ENCODE results near the gene TRPV6.

GRCh38 chr7:142822714-142823113 lies 62.8 kb downstream of the TRPV6 start:
- TF ChIP-seq TAF1 (IDR thresholded peaks at IDR 0.05; ENCODE audit: borderline replicate concordance, insufficient read depth, low read length) (no peak), POLR2AphosphoS5 (IDR thresholded peaks at IDR 0.05; ENCODE audit: low read depth, low read length) (no peak), SIN3A (IDR thresholded peaks at IDR 0.05; ENCODE audit: borderline replicate concordance, insufficient read depth, low read length) (no peak), FOXP2 (optimal IDR thresholded peaks at IDR 0.05; ENCODE audit: borderline replicate concordance, extremely low read depth, extremely low read length, insufficient read depth) (no peak)
- TF ChIP-seq, protein P1, sequence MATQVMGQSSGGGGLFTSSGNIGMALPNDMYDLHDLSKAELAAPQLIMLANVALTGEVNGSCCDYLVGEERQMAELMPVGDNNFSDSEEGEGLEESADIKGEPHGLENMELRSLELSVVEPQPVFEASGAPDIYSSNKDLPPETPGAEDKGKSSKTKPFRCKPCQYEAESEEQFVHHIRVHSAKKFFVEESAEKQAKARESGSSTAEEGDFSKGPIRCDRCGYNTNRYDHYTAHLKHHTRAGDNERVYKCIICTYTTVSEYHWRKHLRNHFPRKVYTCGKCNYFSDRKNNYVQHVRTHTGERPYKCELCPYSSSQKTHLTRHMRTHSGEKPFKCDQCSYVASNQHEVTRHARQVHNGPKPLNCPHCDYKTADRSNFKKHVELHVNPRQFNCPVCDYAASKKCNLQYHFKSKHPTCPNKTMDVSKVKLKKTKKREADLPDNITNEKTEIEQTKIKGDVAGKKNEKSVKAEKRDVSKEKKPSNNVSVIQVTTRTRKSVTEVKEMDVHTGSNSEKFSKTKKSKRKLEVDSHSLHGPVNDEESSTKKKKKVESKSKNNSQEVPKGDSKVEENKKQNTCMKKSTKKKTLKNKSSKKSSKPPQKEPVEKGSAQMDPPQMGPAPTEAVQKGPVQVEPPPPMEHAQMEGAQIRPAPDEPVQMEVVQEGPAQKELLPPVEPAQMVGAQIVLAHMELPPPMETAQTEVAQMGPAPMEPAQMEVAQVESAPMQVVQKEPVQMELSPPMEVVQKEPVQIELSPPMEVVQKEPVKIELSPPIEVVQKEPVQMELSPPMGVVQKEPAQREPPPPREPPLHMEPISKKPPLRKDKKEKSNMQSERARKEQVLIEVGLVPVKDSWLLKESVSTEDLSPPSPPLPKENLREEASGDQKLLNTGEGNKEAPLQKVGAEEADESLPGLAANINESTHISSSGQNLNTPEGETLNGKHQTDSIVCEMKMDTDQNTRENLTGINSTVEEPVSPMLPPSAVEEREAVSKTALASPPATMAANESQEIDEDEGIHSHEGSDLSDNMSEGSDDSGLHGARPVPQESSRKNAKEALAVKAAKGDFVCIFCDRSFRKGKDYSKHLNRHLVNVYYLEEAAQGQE (IDR thresholded peaks at IDR 0.05; ENCODE audit: insufficient read depth in 1 of 2, low read depth in 2 of 2, low read length in 2 of 2): no peak

Data from PFSK-1 (cell line).